ENCODE results near the gene HDAC4.

- TF ChIP-seq, protein P1, sequence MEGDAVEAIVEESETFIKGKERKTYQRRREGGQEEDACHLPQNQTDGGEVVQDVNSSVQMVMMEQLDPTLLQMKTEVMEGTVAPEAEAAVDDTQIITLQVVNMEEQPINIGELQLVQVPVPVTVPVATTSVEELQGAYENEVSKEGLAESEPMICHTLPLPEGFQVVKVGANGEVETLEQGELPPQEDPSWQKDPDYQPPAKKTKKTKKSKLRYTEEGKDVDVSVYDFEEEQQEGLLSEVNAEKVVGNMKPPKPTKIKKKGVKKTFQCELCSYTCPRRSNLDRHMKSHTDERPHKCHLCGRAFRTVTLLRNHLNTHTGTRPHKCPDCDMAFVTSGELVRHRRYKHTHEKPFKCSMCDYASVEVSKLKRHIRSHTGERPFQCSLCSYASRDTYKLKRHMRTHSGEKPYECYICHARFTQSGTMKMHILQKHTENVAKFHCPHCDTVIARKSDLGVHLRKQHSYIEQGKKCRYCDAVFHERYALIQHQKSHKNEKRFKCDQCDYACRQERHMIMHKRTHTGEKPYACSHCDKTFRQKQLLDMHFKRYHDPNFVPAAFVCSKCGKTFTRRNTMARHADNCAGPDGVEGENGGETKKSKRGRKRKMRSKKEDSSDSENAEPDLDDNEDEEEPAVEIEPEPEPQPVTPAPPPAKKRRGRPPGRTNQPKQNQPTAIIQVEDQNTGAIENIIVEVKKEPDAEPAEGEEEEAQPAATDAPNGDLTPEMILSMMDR (IDR thresholded peaks at IDR 0.05): no peak
- no peak for TF ChIP-seq POLR2A (IDR thresholded peaks at IDR 0.05)
Measured at GRCh38 chr2:239053801-239054503, 346.9 kb downstream of the HDAC4 start.
